ENCODE measurements around the gene CRB3. TPM values are rescaled to one million over a fixed set of nuclear protein-coding genes. Genes with fewer than 3 reads are reported as not detected.
A peak's percentile ranks its signal among the peaks of the same experiment; 100 is the strongest.

The CRB3 gene
- total and polyA plus RNA-seq, 2 of the 8 experiments (the other 6 are each of a cell fraction or from before 2014, with no cell fraction given), result 21.1 to 24.6 TPM

- WGBS, 2 experiments (ENCODE audit: extremely low coverage in 1 of 2, insufficient coverage in 1 of 2, insufficient read length in 1 of 2, insufficient replicate concordance in 2 of 2, low coverage in 1 of 2, low lambda C conversion rate in 2 of 2, missing lambda C conversion rate in 1 of 2), result 95% methylated on average over 7 of the region's 13 CpGs; no CpG with 5 or more reads in 1 of the 2 experiments
- no peak overlapping the region for H2BK120ac ChIP-seq (replicated peaks; ENCODE audit: low read depth, low read length)
- no peak overlapping the region for H3K4me2 ChIP-seq (ENCODE audit: insufficient read depth in 1 of 2, low read depth in 2 of 2, low read length in 2 of 2)
- no peaks in the 10 kb centered on the region for H3K79me1 ChIP-seq (ENCODE audit: low read depth, low read length)
- no peaks in the 10 kb centered on the region for H3K79me2 ChIP-seq (ENCODE audit: control insufficient read depth in 1 of 2, insufficient read depth in 2 of 2, low read length in 2 of 2)
- H4K5ac ChIP-seq (ENCODE audit: insufficient read length, low read depth, low read length), result no peak overlapping the region
- no peak overlapping the region for H4K91ac ChIP-seq (replicated peaks; ENCODE audit: insufficient read length, low read length)
- ChIA-PET POLR2A (ENCODE audit: partially characterized antibody) (interaction anchor here (1.3 to 2.1 kb wide), 2 partner anchors 10 to 15 kb away, joined by 3 to 4 read pairs; no protein-coding TSS in a partner anchor), CTCF (ENCODE audit: partially characterized antibody) (interaction anchor here (0.6 to 1.7 kb wide), 2 partner anchors 111 to 421 kb away, joined by 3 read pairs; no protein-coding TSS in a partner anchor)
- FAIRE-seq, result no peak
- H3K18ac ChIP-seq (ENCODE audit: extremely low read depth, low read length), result no peak overlapping the region
- H4K20me1 ChIP-seq (replicated peaks in 1 of 2; ENCODE audit: control insufficient read depth in 1 of 2, insufficient read depth in 2 of 2, low read length in 2 of 2), result no peaks in the 10 kb centered on the region
- no peaks in the 10 kb centered on the region for H3K36me3 ChIP-seq (ENCODE audit: control insufficient read depth in 2 of 4, insufficient read depth in 4 of 4, low read length in 3 of 4)
- no peak overlapping the region for H3K9ac ChIP-seq (replicated peaks in 1 of 4; ENCODE audit: extremely low read depth in 1 of 4, low read depth in 3 of 4, low read length in 3 of 4)
- no peak overlapping the region for H3K23ac ChIP-seq (ENCODE audit: insufficient read length)
- no peak overlapping the region for H3K14ac ChIP-seq (ENCODE audit: insufficient read length)
- H4K8ac ChIP-seq (ENCODE audit: extremely low read depth, insufficient read depth, low read length), result peak overlapping the region; percentile 5; the same call in 1 of the 2 replicates
- H3K23me2 ChIP-seq (ENCODE audit: low read depth, low read length), result no peaks in the 10 kb centered on the region
- H2BK15ac ChIP-seq (ENCODE audit: low read length), result no peak overlapping the region
- TF ChIP-seq KDM1A (IDR thresholded peaks at IDR 0.05; ENCODE audit: borderline replicate concordance, low read length), result peak; percentile 68; the same call in 1 of the 2 replicates
- TF ChIP-seq FOSL1 (IDR thresholded peaks at IDR 0.05; ENCODE audit: insufficient read depth, low read depth, low read length), result no peak
- no peak for TF ChIP-seq SP2 (IDR thresholded peaks at IDR 0.05; ENCODE audit: low read length)
- TF ChIP-seq USF2 (IDR thresholded peaks at IDR 0.05; ENCODE audit: low read length), result no peak
- no peaks in the 10 kb centered on the region for H3K9me3 ChIP-seq (ENCODE audit: insufficient read depth in 2 of 2, low read depth in 1 of 2, low read length in 1 of 2)
- no peak overlapping the region for H2BK12ac ChIP-seq (ENCODE audit: low read depth, low read length)
- no peaks in the 10 kb centered on the region for H3K4me1 ChIP-seq (replicated peaks in 1 of 4; ENCODE audit: control insufficient read depth in 3 of 4, insufficient read depth in 4 of 4, low read length in 3 of 4)
- no peak overlapping the region for H2BK20ac ChIP-seq (ENCODE audit: low read length)
- no peak for DNase-seq (ENCODE audit: low read depth in 1 of 2, low spot score in 2 of 2)
- H2BK5ac ChIP-seq (ENCODE audit: low read depth, low read length), result no peak overlapping the region
- no peaks in the 10 kb centered on the region for H3K27me3 ChIP-seq (replicated peaks in 1 of 4; ENCODE audit: control insufficient read depth in 3 of 4, extremely low read depth in 1 of 4, insufficient read depth in 3 of 4, low read length in 3 of 4)
- H3K56ac ChIP-seq (replicated peaks; ENCODE audit: insufficient read length, low read depth, low read length), result no peak overlapping the region
- no peak overlapping the region for H3K4ac ChIP-seq (replicated peaks; ENCODE audit: insufficient read length, low read depth, low read length)
- H2AFZ ChIP-seq (ENCODE audit: low read length), result no peak overlapping the region
- H3K4me3 ChIP-seq (ENCODE audit: extremely low read depth in 1 of 4, insufficient read depth in 2 of 4, low read depth in 3 of 4, low read length in 4 of 4), result no peak overlapping the region
- H2AK5ac ChIP-seq (ENCODE audit: low read depth, low read length), result no peak overlapping the region
- H3K27ac ChIP-seq (ENCODE audit: low read depth, low read length), result no peak overlapping the region
Observed at GRCh38 chr19:6442087-6442688, 21.9 kb upstream of the CRB3 start.

Data from H1 (cell line).